ENCODE measurements around the gene WDFY3.
"Not testable (repeated sequence)": the region's sequence is repeated elsewhere in the genome, so short reads cannot be mapped to it uniquely, and the experiment has no call there.

Gene WDFY3

DNA sequence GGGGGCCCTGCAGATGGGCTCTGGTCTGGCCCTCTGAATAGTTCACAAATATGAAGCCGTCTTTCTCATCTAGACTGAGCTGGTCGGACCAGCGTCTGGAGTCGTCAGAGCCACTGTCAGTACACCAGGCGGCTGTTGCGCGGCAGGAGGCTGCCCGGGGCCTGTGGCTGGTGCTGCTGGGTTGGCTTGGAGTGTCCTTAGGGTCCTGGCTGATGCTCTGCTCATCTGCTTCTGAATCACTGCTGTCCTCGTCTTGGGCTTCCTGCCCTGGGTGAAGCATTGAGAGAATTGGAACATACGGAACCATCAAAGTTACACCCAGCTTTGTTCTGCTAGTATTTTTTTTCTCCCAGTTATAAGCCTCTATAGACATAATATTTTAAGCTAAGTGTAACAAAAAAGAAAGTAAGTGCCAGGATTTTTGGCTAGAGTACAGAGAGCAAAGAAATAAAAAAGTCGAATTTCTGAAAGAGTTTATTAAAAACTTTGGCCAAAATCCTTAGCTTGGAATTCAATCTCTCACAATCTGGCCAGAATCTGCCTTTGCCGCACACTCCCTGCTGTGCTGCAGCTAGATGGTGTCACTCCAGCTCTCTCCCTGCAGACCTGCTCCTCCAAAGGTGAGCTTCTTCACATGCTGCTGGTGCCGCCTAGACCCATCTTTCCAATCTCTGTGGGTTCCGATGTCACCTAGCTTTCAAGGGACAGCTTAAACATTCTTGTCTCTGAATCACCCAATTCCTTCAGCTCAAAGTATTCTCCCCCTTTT lies 287.3 kb downstream of the WDFY3 start:
- no peak for DNase-seq (ENCODE audit: low read depth in 1 of 2, low spot score in 1 of 2)

DNA sequence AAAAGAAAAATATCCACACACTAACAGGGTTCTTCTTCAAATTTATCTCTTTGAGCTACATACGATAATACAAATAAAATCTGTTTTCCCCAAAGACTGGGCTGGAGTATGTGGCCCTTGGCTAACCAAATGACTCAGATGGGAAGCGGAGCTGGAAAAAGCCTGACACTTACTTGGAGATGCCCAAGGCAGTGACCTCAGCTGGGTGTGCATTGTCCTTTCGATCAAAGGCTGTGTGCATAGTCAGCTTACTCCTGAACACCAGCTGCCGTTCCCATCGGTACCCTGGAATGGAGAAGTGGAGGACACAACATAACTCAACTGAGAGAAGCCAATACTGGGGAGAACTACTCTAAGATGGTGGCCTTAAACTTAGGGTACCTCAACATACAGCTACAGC lies 288.5 kb downstream of the WDFY3 start:
- no peak for DNase-seq (ENCODE audit: low read depth in 1 of 2, low spot score in 1 of 2)

DNA sequence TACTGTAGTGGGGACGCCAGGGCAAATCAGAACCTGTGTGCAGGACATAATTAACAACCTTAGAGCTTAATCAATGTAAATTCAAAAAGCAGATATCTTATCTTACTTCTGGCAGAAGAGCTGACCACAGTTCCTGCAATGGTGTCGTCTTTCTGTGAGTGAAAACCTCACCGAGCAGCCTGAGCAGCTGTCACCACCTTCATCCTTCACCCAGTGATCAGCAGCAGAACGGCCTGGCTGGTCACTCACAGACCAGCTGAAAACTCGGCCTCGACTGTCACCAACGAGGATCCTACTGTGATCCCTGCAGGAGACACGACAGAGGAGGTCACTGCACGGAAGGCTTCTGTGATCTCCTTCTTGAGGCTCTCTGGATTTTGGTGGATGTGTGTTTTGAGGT lies 289.4 kb downstream of the WDFY3 start:
- DNase-seq (ENCODE audit: low read depth in 1 of 2, low spot score in 1 of 2): no peak

DNA sequence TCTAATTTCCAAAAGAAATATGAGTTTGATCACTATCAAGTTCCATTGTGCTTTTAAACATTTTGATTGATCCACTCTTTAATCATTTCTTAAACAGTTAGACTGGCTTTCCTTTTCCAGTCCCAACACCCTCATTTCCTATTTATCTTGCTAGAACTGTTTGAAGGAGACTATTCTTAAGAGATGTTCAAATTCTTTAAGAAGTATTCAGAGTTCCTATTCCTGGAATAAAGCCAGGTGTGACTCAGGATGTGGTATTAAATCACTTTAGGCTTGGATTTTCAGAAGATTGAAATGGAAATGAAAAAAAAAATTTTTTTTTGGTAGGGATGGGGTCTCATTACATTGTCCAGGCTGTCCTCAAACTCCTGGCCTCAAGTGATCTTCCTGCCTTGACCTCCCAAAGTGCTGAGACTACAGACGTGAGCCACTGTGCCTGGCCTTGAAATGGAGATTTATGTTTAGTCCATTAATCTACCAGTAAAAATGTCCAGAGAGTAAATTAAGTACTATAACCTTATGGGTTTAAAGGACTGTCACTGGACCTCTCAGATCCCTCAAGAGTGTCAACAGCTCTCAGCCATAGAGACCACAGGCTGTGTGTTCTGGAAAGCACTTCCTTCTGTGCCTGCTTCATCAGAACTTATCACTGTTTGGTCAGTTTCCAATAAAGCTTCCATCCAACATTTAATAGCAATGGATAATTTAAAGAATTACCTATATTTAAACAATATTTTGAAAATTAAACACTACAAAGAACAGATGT lies 292.8 kb downstream of the WDFY3 start:
- DNase-seq (ENCODE audit: low read depth in 1 of 2, low spot score in 1 of 2): no peak

DNA sequence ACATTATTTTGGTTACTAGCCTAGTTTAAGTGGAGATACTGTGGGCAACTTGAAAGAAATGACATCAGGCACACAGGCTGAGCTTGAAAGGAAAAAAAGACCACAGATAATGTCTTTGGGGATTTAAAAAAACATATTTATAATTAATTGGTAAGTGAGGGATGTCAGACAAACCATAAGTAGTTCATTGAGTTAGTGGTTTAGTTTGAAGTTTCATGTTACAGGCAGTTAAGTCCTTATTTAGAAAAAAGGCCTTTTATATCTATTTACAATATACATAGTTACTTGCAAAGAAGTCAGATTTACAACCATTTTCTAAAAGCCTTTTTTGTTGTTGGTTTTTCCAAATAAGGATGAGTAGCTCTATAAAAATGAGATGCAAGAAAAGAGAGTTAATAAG lies 294.3 kb downstream of the WDFY3 start:
- DNase-seq (ENCODE audit: low read depth in 1 of 2, low spot score in 1 of 2): no peak

DNA sequence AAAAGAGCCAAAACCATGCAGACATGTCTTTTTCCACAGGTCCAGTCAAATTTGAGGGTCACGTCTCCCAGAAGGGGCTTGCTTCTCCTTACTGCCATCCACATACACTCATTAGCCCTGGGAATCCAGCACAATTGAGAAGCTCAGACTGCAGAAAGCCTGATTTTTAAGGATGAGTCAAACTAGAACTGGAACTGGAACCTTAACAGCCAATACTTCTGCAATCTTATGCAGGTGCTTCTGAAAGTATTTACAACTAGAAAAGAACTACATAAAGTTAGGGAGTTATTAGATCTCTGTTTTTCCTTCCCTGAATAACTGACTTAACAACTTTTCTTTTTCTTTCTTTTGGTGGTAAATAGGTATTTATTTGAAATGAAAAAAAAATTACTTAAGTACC lies 297.3 kb downstream of the WDFY3 start:
- no peak for DNase-seq (ENCODE audit: low read depth in 1 of 2, low spot score in 1 of 2)

DNA sequence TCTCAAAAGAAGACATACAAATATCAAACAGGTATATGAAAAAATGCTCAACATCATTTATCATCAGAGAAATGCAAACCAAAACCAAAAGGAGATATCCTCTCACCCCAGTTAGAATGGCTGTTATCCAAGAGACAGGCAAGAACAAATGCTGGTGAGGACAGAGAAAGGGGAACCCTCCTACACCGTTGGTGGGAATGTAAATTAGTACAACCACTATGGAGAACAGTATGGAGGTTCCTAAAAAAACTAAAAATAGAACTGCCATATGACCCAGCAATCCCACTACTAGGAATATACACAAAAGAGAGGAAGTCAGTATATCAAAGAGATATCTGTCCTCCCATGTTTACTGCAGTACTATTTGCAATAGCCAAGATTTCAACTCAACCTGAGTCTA lies 300.1 kb downstream of the WDFY3 start:
- DNase-seq (ENCODE audit: low read depth in 1 of 2, low spot score in 1 of 2): no peak

DNA sequence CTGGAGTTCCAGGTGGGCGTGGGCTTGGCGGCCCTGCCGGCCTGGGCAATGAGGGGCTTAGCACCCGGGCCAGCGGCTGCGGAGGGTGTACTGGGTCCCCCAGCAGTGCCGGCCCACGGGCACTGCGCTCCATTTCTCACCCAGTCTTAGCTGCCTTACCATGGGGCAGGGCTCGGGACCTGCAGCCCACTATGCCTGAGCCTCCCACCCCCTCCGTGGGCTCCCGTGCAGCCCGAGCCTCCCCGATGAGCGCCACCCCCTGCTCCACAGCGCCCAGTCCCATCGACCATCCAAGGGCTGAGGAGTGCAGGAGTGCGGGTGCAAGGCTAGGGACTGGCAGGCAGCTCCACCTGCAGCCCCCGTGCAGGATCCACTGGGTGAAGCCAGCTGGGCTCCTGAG lies 301.7 kb downstream of the WDFY3 start:
- not testable (repeated sequence) for DNase-seq (ENCODE audit: low read depth in 1 of 2, low spot score in 1 of 2)

DNA sequence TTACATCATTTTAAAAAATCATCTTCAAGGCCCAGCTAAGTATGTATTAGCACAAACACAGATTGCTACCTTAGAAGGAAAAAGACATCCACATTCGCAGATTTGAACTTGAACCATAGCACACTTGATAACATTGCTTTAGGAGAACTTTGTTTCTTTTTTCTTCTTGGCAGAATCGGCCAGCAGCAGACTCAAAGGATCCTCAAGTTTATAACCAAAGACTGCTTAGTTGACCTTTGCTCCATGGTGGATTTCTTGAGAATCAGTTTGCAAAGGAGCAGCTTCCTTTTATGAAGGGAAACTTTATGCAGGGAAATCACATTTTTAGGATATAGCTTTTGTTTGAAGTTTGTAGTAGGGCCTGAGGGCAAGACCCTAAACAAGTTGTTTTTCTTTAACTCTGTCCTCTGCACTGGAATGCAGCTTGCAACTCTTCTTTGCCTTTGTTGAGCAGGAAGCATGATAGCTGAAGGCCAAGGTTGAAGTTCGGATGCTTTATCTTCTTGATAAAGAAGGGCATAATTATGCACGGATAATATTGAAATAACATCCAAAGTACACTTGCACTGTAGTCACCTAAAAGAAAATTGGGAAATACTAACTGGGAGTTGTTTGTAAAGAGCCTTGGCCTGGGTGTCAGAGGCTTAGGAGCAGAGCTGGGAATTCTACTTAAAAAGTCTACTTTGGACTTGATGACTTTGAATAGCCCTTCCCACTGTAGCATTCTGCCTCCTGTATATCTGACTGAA lies 305.1 kb downstream of the WDFY3 start:
- DNase-seq (ENCODE audit: low read depth in 1 of 2, low spot score in 1 of 2): no peak

DNA sequence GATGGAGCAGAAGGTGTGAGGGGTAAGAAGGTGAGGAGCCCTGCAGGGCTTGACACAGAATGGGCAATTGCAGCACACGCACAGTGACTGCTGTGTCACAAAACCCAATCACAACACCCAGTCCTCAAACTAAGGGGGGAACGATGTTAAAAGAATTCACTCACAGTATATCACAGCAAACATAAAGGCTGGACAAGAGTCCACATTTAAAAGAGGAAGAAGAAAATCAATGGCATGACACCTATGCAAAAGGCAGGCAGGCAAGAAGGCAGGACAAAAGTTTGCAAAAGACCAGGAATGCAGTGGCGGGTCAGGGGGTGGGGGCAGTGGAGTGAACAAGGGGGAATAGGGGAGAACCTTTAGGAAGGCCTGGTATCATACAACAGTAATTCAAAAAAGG lies 305.9 kb downstream of the WDFY3 start:
- DNase-seq (ENCODE audit: low read depth in 1 of 2, low spot score in 1 of 2): no peak

DNA sequence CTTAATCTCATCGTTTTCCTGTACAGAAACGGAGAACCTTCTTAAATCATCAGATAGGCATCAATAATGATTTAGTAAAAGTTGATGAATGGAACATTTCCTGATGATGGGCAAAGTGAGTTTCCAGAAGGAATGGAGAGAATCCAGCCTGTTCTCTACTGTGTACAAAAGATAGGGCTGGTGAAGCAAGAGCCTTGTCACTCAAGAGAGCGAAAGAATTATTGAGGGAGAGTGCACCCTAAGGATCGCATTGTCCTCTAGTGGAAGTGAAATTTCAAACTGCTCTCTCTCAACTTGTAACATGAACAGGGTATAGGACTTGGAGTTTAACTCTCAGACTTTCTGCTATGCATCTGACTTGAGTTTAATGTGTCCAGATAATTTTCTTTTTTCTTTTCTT lies 314.0 kb downstream of the WDFY3 start:
- no peak for DNase-seq (ENCODE audit: low read depth in 1 of 2, low spot score in 1 of 2)

DNA sequence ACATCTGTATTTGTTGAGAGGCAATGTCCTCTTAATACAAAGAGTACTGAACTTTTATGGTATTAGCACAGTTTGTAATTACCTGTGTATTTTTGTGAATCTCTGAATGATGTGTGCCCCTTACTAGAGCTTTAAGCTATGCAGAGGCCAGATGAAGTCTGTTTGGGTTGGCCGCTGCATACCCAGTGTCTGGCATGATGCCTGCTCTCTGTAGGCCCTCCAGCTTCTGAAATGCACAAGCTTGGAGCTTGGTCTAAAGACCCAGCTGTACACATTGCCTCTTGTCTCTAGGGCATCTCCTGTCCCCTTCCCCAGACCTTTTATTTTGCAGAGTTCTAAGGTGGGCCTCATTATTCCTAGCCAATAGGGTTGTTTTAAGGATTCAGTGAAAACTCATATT lies 315.0 kb downstream of the WDFY3 start:
- DNase-seq (ENCODE audit: low read depth in 1 of 2, low spot score in 1 of 2): no peak

DNA sequence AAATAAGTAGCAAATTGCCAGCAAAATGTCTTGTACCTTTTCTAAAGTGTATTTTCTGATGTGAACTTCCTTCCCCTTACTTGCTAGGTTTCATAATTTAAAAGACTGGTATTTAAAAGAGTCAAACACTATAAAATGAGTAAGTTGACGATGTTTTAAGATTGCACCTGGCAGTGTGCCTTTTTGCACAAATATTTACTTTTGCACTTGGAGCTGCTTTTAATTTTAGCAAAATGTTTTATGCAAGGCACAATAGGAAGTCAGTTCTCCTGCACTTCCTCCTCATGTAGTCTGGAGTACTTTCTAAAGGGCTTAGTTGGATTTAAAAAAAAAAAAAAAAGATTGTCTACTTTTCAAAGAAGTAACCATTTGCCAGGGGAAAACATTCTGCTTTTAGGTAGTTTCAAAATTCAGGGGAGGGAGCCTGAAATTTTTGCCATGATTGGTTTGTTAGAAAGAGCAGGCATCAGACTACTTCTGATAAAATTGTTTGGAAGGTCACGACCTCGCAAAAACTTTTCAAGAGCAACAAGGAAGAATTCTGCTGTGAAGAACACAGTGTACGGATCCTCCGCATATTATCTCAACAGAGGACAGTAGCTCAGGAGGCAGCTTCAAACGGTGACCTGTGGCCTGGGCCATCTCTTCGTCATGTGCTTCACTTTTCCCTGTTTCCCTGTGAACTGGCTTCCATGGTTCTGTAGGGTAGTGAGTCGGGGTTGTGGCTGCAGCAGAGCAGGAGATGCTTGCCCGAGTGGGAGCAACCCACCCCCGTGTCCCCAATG lies 317.4 kb downstream of the WDFY3 start:
- DNase-seq (ENCODE audit: low read depth in 1 of 2, low spot score in 1 of 2): no peak

DNA sequence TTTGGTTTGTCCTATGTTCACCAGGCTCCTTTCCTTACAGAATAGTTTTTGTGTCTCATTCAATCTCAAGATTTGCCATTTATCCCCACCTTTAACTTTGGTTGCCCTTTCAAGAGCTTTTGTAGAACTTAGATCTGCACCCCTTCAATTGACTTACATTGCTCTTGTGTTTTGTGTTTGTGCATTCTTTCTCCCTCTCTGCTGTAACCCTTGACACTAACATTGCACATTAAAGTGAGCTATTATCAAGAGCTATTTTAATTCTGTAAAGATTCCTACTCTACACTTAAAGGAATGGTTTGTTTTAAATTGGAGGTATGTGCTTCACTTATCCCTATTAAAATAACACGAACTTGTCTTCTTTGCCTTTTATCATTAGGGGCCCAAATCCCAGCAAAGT lies 318.3 kb downstream of the WDFY3 start:
- no peak for DNase-seq (ENCODE audit: low read depth in 1 of 2, low spot score in 1 of 2)

DNA sequence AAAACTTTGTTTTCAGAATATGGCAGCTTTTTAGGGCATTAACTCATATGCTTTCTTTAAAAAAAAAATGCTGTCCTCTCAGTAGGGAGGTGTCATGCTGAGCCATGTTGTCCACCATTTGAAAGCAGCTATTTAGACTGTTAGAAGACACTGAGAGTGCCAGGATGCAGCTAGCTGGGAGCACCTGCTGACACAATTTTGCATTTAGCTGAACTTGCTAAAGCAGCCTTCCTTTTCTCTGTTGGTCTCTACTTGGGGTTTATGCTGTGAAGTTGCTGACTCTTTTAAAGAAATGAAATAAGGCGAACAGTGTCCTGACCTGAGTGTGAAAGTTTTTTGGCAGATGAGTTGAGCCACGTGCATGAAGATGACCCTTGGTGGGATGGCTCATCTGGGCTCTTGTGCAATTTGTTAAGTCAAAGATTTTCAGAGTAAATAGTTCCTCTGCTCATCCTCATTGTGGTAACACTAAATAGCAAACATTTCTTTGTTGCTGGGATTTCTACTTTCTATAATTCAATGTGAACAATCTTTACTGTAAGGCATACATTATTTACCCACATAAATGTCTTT lies 319.1 kb downstream of the WDFY3 start:
- no peak for DNase-seq (ENCODE audit: low read depth in 1 of 2, low spot score in 1 of 2)

DNA sequence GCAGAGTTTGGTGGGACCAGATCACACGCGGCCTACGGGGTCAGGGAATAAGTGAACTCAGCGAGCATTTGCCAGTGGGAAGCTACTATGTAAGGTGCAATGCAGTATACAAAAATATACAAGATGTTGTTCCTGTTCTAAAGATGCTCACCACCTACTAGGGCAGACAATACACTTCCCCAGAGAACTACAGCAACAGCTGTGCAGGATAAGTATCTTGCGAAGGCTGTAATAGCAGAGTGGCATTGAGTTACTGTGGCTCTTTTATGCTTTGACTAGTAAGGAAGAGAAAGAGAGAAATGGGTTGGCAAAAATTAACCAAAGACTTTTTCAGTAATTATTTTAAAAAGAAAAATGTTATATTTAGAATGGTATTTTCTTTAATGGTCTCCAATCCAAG lies 322.4 kb downstream of the WDFY3 start:
- no peak for DNase-seq (ENCODE audit: low read depth in 1 of 2, low spot score in 1 of 2)

DNA sequence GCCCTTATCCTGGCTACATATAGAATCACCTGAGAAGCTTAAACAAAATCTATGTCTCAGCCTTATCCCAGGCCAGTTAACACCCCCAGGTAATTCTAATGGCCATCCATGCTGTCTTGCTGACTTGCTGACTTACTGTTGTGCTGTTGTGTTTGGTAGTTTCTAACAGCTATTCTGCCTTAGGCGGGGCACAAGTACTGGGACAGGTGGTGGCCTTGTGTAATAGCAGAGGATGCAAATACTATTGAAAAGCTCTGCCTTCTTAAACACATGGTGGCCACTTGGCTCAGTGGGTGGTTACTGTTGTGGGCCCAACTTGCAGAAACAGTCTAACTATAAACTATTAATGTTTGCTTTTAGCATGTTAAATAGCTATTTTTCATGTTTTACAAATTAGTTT lies 327.3 kb downstream of the WDFY3 start:
- DNase-seq (ENCODE audit: low read depth in 1 of 2, low spot score in 1 of 2): no peak

DNA sequence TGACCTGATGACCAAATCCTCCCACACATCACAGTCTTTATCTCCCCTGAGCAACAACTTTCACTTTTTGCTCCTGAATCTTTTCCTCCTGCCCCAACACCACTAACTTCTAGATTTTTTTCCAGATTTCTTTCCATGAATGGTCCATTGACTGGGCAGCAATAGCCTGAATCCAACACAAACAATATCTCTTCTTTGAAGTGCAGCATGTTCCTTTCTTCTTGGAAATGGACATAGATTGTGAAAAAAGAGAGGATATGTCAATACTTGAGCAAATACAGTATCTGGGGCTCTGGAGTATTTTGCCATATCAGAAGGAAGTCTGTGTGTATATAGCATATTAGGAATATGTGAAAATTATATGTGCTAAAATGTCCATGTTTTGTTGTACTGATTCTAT lies 328.4 kb downstream of the WDFY3 start:
- no peak for DNase-seq (ENCODE audit: low read depth in 1 of 2, low spot score in 1 of 2)

DNA sequence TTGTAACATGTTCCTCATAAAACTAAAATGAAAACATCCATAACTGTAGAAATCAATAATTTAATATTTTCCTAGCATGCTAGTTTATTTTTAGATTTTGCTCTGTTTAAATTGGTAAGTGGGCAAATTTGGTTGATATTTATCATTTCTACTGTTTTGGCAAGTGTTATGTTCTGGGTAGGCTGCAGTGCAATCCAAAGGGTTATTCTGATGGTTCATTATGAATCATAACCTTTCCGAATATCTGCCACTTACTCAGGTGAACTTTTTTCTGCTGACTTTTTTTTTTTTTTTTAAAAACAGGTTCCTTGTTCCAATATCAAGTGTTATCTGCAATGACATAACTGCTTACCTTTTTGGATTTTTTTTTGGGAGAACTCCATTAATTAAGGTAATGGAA lies 331.5 kb downstream of the WDFY3 start:
- DNase-seq (ENCODE audit: low read depth in 1 of 2, low spot score in 1 of 2): no peak

DNA sequence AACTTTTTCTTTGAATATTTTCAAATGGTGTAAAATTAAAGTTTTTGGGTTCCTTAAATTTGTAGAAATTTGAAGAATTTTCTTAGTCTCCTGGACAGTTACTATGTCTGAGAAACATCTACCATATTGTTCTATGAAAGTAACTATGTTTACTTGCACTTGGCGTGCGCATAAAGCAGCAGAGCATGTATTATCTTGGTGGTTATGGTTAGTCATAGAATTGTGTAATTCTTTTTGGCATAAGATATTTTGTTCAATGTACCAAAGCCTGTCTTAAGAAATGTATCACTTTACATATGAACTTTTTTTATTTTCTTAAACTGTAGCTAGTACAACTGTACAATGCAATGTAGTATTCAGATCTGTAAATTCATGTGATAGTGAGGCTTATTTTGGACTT lies 334.4 kb downstream of the WDFY3 start:
- no peak for DNase-seq (ENCODE audit: low read depth in 1 of 2, low spot score in 1 of 2)

DNA sequence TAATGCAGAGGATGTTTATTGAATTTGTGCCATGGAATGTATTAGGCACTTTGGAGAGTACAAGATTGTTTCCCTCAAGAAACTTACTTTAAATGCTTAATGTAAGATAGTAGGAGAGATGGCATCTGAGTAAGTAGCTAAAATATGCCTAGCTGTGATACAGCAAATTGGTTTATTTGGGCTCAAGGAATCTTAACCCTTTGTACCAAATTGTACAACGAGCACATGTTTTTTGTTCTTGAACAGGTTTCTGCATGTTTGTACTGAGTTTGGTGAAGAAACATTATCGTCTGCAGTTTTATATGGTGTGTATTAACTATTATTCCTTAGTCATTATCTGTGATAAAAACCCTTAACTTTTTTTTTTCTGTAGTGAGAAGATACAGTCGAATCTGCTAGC lies 334.9 kb downstream of the WDFY3 start:
- no peak for DNase-seq (ENCODE audit: low read depth in 1 of 2, low spot score in 1 of 2)

Data from activated CD4-positive, alpha-beta T cell treated with anti-CD3 and anti-CD28 coated beads, Interleukin-2, amount 50 U/mL, for 24 hours (primary cell).